NCI-H2196 treated with DMSO at 0.1 percent for 48 hours (cell line): ENCODE results near the gene FOXL2NB.

Source experiments
- DNase-seq: peaks from one replicate; lab custom pipeline; 2025; ENCODE audit not compliant: unreplicated experiment; lab: John Stamatoyannopoulos, UW

The FOXL2NB gene

DNA sequence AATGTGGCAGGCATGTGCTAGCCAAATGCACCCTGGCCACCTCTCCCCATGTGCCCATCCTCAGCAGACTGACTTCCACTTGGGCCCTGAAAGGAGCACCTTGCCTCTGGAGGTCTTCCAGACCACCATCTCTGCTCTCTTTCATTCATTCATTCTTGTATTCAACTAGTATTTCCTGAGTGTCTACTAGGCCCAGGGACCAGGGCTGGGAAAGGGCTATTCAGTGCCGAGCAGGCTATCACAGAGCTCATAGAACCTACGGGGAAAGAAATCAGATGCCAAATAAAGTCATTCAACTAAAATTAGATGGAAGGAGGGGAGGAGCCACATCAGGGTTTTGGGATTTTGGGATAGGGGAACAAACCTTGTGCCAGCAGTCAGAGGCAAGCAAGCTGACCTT, 40.2 kb downstream of the FOXL2NB start:
- DNase-seq, result no peak

DNA sequence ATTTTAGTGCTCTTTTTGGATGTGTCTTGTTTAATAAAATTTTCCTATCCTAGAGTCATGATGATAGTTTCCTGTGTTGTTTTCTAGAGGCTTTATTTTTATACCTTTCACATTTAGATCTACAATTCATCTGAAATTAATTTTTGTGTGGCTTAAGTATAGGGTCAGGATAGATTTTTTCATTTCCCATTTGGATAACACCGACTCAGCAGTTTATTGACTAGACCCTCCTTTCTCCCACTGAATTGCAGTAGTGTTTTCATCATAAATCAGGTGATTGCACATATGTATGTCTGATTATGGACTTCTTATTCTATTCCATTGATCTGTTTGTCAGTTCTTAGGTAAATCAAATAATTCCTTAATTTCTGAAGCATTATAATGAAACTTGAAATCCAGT, 48.7 kb downstream of the FOXL2NB start:
- DNase-seq, result no peak
